ENCODE measurements around the gene SPATA6L.

- TF ChIP-seq EZH2 (IDR thresholded peaks at IDR 0.05; ENCODE audit: borderline replicate concordance, low read length) = no peak
- no peak for TF ChIP-seq CTCF (conservative IDR thresholded peaks at IDR 0.05 in 1 of 2, IDR thresholded peaks at IDR 0.05 in 1 of 2; ENCODE audit: extremely low read depth in 1 of 2, insufficient read depth in 1 of 2, low read depth in 1 of 2, low read length in 2 of 2)
These were observed 1.4 kb upstream of the SPATA6L start for GRCh38 chr9:4667681-4668080.

All from mammary epithelial cell (primary cell).